NT2/D1 (cell line): ENCODE results near the gene LKAAEAR1.

Experiments
- DNase-seq: peaks from one replicate; pipeline ENCODE4 v3.0.0-alpha.2; 2011; ENCODE audit warnings: low read depth, low spot score
- H3K27me3 ChIP-seq: 2 replicates; pipeline ENCODE4 v1.6.0; 2011; ENCODE audit warnings: mild to moderate bottlenecking; ENCODE audit not compliant: insufficient read length, insufficient read depth
- H3K36me3 ChIP-seq: 2 replicates; pipeline ENCODE4 v1.6.1; 2011; ENCODE audit warnings: mild to moderate bottlenecking, low read length, mixed read lengths; ENCODE audit not compliant: insufficient read depth, insufficient read length
- H3K4me1 ChIP-seq: 2 replicates; pipeline ENCODE4 v1.5.1; 2011; ENCODE audit not compliant: insufficient read depth, insufficient read length
- H3K4me3 ChIP-seq: 2 replicates; pipeline ENCODE4 v1.5.1; 2011; ENCODE audit warnings: low read depth; ENCODE audit not compliant: insufficient read length
- H3K9ac ChIP-seq: 2 replicates; pipeline ENCODE4 v1.6.0; 2011; ENCODE audit warnings: low read depth; ENCODE audit not compliant: insufficient read length
- H3K9me3 ChIP-seq: 2 replicates; pipeline ENCODE4 v1.5.1; 2011; ENCODE audit warnings: mild to moderate bottlenecking, low read length; ENCODE audit not compliant: insufficient read depth
- SUZ12 ChIP-seq: IDR thresholded peaks from 2 replicates; pipeline ENCODE4 v1.6.1; 2011; ENCODE audit not compliant: insufficient read length, insufficient read depth; ENCODE audit errors: extremely low read depth
- YY1 ChIP-seq: IDR thresholded peaks from 2 replicates; pipeline ENCODE4 v1.6.1; 2011; ENCODE audit not compliant: insufficient read length, insufficient read depth
- ZNF274 ChIP-seq: IDR thresholded peaks from 2 replicates; pipeline ENCODE4 v1.6.1; 2011; ENCODE audit warnings: mild to moderate bottlenecking, low read depth, low read length

Gene LKAAEAR1

GRCh38 chr20:64052326-64052722 is 31.9 kb downstream of the LKAAEAR1 start:
- Histone ChIP-seq H3K36me3 (no peaks in the 10 kb centered on the region), H3K9ac (no peak overlapping the region), H3K4me3 (no peak overlapping the region), H3K27me3 (peaks cover 23% of the 10 kb centered on the region), H3K4me1 (peaks cover 48% of the 10 kb centered on the region), H3K9me3 (no peaks in the 10 kb centered on the region)
- DNase-seq: no peak
- no peak for TF ChIP-seq SUZ12
- TF ChIP-seq ZNF274: no peak
- TF ChIP-seq YY1: no peak

- Histone ChIP-seq H3K9ac (peak overlapping the region; percentile 21), H3K4me1 (peaks cover 43% of the 10 kb centered on the region), H3K36me3 (peaks cover 3% of the 10 kb centered on the region), H3K9me3 (no peaks in the 10 kb centered on the region), H3K27me3 (peaks cover 29% of the 10 kb centered on the region), H3K4me3 (no peak overlapping the region)
- no peak for DNase-seq
- TF ChIP-seq ZNF274 (no peak), SUZ12 (no peak), YY1 (no peak)
Observed at GRCh38 chr20:64051561-64052325, 32.5 kb downstream of the LKAAEAR1 start.

- Histone ChIP-seq H3K27me3 (peaks cover 33% of the 10 kb centered on the region), H3K4me3 (no peak overlapping the region), H3K9me3 (no peaks in the 10 kb centered on the region), H3K36me3 (peaks cover 3% of the 10 kb centered on the region), H3K9ac (no peak overlapping the region), H3K4me1 (peaks cover 36% of the 10 kb centered on the region)
- DNase-seq: no peak
- no peak for TF ChIP-seq SUZ12
- TF ChIP-seq ZNF274: no peak
- TF ChIP-seq YY1: no peak
Observed at GRCh38 chr20:64051033-64051452, 33.2 kb downstream of the LKAAEAR1 start.

GRCh38 chr20:64050261-64051032 is 33.8 kb downstream of the LKAAEAR1 start:
- Histone ChIP-seq H3K9ac (peak overlapping the region; percentile 45), H3K4me3 (no peak overlapping the region), H3K27me3 (peaks cover 38% of the 10 kb centered on the region)

GRCh38 chr20:64049878-64050260 is 34.3 kb downstream of the LKAAEAR1 start:
- TF ChIP-seq ZNF274: no peak
- TF ChIP-seq YY1: no peak
- no peak for TF ChIP-seq SUZ12
- H3K4me3 ChIP-seq: no peak overlapping the region
- H3K36me3 ChIP-seq: peaks cover 3% of the 10 kb centered on the region
- no peak for DNase-seq
- peak overlapping the region; percentile 45 for H3K9ac ChIP-seq
- peaks cover 39% of the 10 kb centered on the region for H3K4me1 ChIP-seq
- no peaks in the 10 kb centered on the region for H3K9me3 ChIP-seq
- H3K27me3 ChIP-seq: peaks cover 38% of the 10 kb centered on the region

More at GRCh38 chr20:64050261-64051032, 33.8 kb downstream of the LKAAEAR1 start:
- DNase-seq: no peak
- TF ChIP-seq ZNF274: no peak
- TF ChIP-seq SUZ12: no peak
- no peak for TF ChIP-seq YY1
- Histone ChIP-seq H3K36me3 (peaks cover 3% of the 10 kb centered on the region), H3K9me3 (no peaks in the 10 kb centered on the region), H3K4me1 (peaks cover 35% of the 10 kb centered on the region)

GRCh38 chr20:64049060-64049877 is 34.9 kb downstream of the LKAAEAR1 start, which contains the start of gene SOX18:
Gene SOX18, minus strand, starts transcription at chr20:64049639. Its CDS starts 123 bp downstream, at chr20:64049516.
- peak within 1 kb of the TSS; percentile 72 for H3K9ac ChIP-seq
- no peaks in the 10 kb centered on the region for H3K9me3 ChIP-seq
- no peak for TF ChIP-seq ZNF274
- TF ChIP-seq SUZ12: no peak
- TF ChIP-seq YY1: no peak
- H3K4me1 ChIP-seq: peaks cover 43% of the 10 kb centered on the region
- H3K4me3 ChIP-seq: peak within 1 kb of the TSS; percentile 42
- DNase-seq: no peak
- H3K27me3 ChIP-seq: peaks cover 38% of the 10 kb centered on the region
- H3K36me3 ChIP-seq: peaks cover 3% of the 10 kb centered on the region

GRCh38 chr20:64048402-64049044 is 35.7 kb downstream of the LKAAEAR1 start:
- Histone ChIP-seq H3K9ac (peak overlapping the region; percentile 72), H3K9me3 (no peaks in the 10 kb centered on the region), H3K4me1 (peaks cover 36% of the 10 kb centered on the region), H3K27me3 (peaks cover 43% of the 10 kb centered on the region), H3K36me3 (peaks cover 3% of the 10 kb centered on the region), H3K4me3 (peak overlapping the region; percentile 42)
- no peak for DNase-seq
- TF ChIP-seq SUZ12 (no peak), ZNF274 (no peak), YY1 (no peak)
